ENCODE measurements around the gene PRMT1.

PRMT1 gene

DNA sequence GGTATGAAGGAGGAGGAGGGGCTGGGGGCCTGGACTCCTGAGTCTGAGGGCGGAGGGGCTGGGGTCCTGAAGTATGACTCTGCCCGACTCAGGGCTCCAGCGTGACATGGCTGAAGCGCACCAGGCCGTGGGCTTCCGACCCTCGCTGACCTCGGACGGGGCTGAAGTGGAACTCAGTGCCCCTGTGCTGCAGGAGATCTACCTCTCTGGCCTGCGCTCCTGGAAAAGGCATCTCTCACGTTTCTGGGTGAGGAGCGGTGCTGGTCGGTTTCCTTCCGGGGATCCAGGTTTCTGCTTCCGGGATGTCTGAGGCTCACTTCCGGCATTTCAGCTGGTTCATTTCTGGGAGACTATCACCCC lies 15.1 kb downstream of the PRMT1 start:
- Histone ChIP-seq H3K4me3 (no peak overlapping the region), H3K27ac (no peak overlapping the region), H3K4me1 (peaks cover 0 to 31% (median 25%) of the 10 kb centered on the region in 4 donors), H3K9me3 (no peaks in the 10 kb centered on the region), H3K36me3 (peaks cover 0 to 12% (median 10%) of the 10 kb centered on the region in 3 donors), H3K27me3 (peaks cover 0 to 23% of the 10 kb centered on the region in 2 donors)
- DNase-seq, result no peak
- TF ChIP-seq, protein P1, sequence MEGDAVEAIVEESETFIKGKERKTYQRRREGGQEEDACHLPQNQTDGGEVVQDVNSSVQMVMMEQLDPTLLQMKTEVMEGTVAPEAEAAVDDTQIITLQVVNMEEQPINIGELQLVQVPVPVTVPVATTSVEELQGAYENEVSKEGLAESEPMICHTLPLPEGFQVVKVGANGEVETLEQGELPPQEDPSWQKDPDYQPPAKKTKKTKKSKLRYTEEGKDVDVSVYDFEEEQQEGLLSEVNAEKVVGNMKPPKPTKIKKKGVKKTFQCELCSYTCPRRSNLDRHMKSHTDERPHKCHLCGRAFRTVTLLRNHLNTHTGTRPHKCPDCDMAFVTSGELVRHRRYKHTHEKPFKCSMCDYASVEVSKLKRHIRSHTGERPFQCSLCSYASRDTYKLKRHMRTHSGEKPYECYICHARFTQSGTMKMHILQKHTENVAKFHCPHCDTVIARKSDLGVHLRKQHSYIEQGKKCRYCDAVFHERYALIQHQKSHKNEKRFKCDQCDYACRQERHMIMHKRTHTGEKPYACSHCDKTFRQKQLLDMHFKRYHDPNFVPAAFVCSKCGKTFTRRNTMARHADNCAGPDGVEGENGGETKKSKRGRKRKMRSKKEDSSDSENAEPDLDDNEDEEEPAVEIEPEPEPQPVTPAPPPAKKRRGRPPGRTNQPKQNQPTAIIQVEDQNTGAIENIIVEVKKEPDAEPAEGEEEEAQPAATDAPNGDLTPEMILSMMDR (IDR thresholded peaks at IDR 0.05), result no peak
- intact Hi-C loops (cut with DNase I; ENCODE audit: low total_unique reads), result no loop called here

DNA sequence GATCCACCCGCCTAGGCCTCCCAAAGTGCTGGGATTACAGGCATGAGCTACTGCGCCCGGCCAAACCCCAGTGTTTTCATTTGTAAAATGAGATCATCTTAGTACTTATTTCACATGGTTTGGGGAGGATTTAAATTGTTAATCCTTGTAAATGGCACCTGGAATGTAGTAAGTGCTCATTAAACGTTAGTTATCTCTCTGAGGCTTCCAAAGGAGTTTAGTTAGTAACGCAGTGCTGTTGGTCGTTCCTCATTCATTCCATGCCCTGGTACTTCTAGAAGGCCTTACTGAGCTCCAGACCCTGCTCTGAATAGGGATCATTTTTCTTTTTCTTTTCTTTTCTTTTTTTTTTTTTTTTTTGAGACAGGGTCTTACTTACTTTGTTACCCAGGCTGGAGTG lies 19.0 kb downstream of the PRMT1 start:
- intact Hi-C loops (cut with DNase I; ENCODE audit: low total_unique reads), result no loop called here
- Histone ChIP-seq H3K4me1 (peaks cover 0 to 9% (median 6%) of the 10 kb centered on the region in 4 donors), H3K4me3 (no peak overlapping the region), H3K9me3 (no peaks in the 10 kb centered on the region), H3K27ac (no peak overlapping the region), H3K27me3 (peaks cover 0 to 19% of the 10 kb centered on the region in 2 donors), H3K36me3 (no peaks in the 10 kb centered on the region)
- DNase-seq, result no peak
- TF ChIP-seq, protein P1 (IDR thresholded peaks at IDR 0.05), result no peak

DNA sequence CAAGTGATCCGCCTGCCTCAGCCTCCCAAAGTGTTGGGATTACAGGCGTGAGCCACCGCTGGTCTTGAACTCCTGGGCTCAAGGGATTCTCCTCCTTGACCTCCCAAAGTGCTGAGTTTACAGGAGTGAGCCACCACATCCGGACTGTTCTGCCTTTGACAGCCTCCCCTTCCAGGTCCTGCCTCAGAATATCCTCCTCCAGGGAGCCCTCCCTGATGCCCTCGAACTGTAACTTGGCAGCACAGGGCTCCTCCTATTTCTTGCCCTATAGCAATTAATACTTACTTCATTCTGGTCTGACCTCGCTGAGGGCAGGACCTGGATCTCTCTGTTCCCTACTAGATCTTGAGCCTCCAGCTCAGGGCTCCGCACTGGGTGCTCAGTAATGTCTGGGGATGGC lies 19.8 kb downstream of the PRMT1 start:
- H3K9me3 ChIP-seq, result no peaks in the 10 kb centered on the region
- H3K4me3 ChIP-seq, result no peak overlapping the region
- intact Hi-C loops (cut with DNase I; ENCODE audit: low total_unique reads), result no loop called here
- H3K36me3 ChIP-seq, result no peaks in the 10 kb centered on the region
- no peak overlapping the region for H3K27ac ChIP-seq
- TF ChIP-seq, protein P1 (IDR thresholded peaks at IDR 0.05), result no peak
- DNase-seq, result no peak
- H3K27me3 ChIP-seq, result peaks cover 0 to 15% of the 10 kb centered on the region in 2 donors
- H3K4me1 ChIP-seq, result peaks cover 0 to 2% (median 0%) of the 10 kb centered on the region in 4 donors

DNA sequence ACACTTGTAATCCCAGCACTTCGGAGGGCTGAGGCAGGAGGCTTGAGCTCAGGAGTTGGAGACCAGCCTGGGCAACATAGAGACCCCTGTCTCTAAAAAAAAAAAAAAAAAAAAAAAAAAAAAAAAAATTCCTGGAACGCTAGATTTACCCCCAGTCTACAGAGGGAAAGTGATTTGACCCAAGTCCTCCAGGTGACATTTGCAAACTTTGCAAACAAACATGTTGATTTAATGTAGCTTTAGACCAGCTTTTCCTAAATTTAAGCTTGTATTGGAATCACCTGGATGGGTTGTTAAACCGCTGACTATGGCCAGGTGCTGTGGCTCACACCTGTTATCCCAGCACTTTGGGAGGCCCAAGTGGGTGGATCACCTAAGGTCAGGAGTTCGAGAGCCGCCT lies 22.3 kb downstream of the PRMT1 start:
- Histone ChIP-seq H3K4me1 (no peaks in the 10 kb centered on the region), H3K36me3 (no peaks in the 10 kb centered on the region), H3K4me3 (no peak overlapping the region), H3K9me3 (no peaks in the 10 kb centered on the region), H3K27ac (no peak overlapping the region), H3K27me3 (peaks cover 0 to 5% of the 10 kb centered on the region in 2 donors)
- TF ChIP-seq, protein P1 (IDR thresholded peaks at IDR 0.05), result no peak
- intact Hi-C loops (cut with DNase I; ENCODE audit: low total_unique reads), result no loop called here
- no peak for DNase-seq

DNA sequence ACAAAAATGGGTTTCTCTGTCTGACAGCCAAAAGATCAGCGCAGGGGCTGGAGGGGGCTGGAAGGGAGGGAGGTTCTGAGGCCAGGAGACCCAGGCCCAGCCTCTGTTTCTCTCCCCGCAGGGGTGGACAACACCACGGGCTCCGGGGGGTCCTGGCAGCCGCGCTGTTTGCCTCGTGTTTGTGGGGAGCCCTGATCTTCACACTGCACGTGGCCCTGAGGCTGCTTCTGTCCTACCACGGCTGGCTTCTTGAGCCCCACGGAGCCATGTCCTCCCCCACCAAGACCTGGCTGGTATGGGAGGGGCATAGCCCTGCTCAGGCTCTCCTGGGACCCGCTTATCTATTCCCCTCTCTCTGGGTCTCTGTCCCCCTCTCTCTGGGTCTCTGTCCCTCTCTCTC lies 23.5 kb downstream of the PRMT1 start:
- intact Hi-C loops (cut with DNase I; ENCODE audit: low total_unique reads), result no loop called here
- no peak overlapping the region for H3K4me3 ChIP-seq
- H3K27ac ChIP-seq, result no peak overlapping the region
- DNase-seq, result no peak
- TF ChIP-seq, protein P1 (IDR thresholded peaks at IDR 0.05), result no peak
- peaks cover 0 to 5% of the 10 kb centered on the region in 2 donors for H3K27me3 ChIP-seq
- no peaks in the 10 kb centered on the region for H3K36me3 ChIP-seq
- no peaks in the 10 kb centered on the region for H3K9me3 ChIP-seq
- H3K4me1 ChIP-seq, result no peaks in the 10 kb centered on the region

DNA sequence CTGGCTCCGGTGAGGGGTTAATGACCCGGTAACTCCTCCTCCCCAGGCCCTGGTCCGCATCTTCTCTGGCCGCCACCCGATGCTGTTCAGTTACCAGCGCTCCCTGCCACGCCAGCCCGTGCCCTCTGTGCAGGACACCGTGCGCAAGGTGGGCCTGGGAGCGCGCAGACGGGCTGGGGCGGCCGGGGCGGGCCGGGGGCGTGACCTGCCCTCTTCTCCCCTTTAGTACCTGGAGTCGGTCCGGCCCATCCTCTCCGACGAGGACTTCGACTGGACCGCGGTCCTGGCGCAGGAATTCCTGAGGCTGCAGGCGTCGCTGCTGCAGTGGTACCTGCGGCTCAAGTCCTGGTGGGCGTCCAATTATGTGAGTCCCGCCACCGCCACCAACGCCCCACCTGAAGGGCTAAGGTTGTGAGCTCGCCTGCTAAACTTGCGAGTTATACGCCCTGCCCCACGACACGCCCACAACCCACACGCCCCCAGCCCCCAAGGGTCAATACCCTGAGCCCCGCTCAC lies 24.3 kb downstream of the PRMT1 start:
- intact Hi-C loops (cut with DNase I; ENCODE audit: low total_unique reads), result no loop called here
- no peaks in the 10 kb centered on the region for H3K4me1 ChIP-seq
- no peaks in the 10 kb centered on the region for H3K9me3 ChIP-seq
- no peak overlapping the region for H3K4me3 ChIP-seq
- no peak for DNase-seq
- no peaks in the 10 kb centered on the region for H3K36me3 ChIP-seq
- H3K27me3 ChIP-seq, result peaks cover 0 to 10% of the 10 kb centered on the region in 2 donors
- no peak overlapping the region for H3K27ac ChIP-seq
- TF ChIP-seq, protein P1 (IDR thresholded peaks at IDR 0.05), result no peak
